HFF-Myc (cell line): ENCODE results near the gene CKS2.

ENCODE experiments used
- DNase-seq: peaks from one replicate; pipeline ENCODE4 v3.0.0-alpha.2; 2011; ENCODE audit warnings: low read depth; ENCODE audit errors: extremely low read depth
- H3K4me3 ChIP-seq: replicated peaks from 2 replicates; pipeline ENCODE4 v1.5.1; 2011; ENCODE audit warnings: low read depth, mild to moderate bottlenecking, control low read depth, low read length
- CTCF ChIP-seq: IDR thresholded peaks from 2 replicates; pipeline ENCODE4 v1.5.1; 2012; ENCODE audit warnings: mild to moderate bottlenecking, low read depth, low read length, control low read depth; ENCODE audit errors: missing control alignments

The CKS2 gene

GRCh38 chr9:89304020-89304833 is 6.8 kb upstream of the CKS2 start:
- no peak for TF ChIP-seq CTCF
- no peak for DNase-seq
- no peak overlapping the region for H3K4me3 ChIP-seq

GRCh38 chr9:89304834-89305188 is 6.2 kb upstream of the CKS2 start:
- DNase-seq: no peak
- H3K4me3 ChIP-seq: no peak overlapping the region
- TF ChIP-seq CTCF: no peak

GRCh38 chr9:89305868-89306267 is 5.1 kb upstream of the CKS2 start:
- no peak for DNase-seq
- no peak overlapping the region for H3K4me3 ChIP-seq
- TF ChIP-seq CTCF: no peak

GRCh38 chr9:89309166-89309565 is 1.8 kb upstream of the CKS2 start:
- no peak for TF ChIP-seq CTCF
- DNase-seq: no peak
- H3K4me3 ChIP-seq: no peak overlapping the region

GRCh38 chr9:89309608-89310474 is 1.2 kb upstream of the CKS2 start:
- H3K4me3 ChIP-seq: peak overlapping the region; percentile 74
- no peak for DNase-seq
- no peak for TF ChIP-seq CTCF

GRCh38 chr9:89311346-89312221 is 589 bp downstream of the CKS2 start:
- peak overlapping the region; percentile 92 for H3K4me3 ChIP-seq
- no peak for TF ChIP-seq CTCF
- no peak for DNase-seq
